HepG2 (cell line): ENCODE results near the gene ROPN1B. TPM values are rescaled to one million over a fixed set of nuclear protein-coding genes. Genes with fewer than 3 reads are reported as not detected.

Experiments
- FOXJ3 ChIP-seq: sonication (generic); formaldehyde crosslinking; IDR thresholded peaks from 2 replicates; pipeline ENCODE4 v1.4.0; 2020; ENCODE audit warnings: missing genetic modification reagents, mild to moderate bottlenecking, borderline replicate concordance
- GPN1 ChIP-seq: sonication (generic); formaldehyde crosslinking; IDR thresholded peaks from 2 replicates; pipeline ENCODE4 v1.5.1; 2020; ENCODE audit warnings: missing genetic modification reagents, borderline replicate concordance
- HOXD1 ChIP-seq: sonication (generic); formaldehyde crosslinking; IDR thresholded peaks from 2 replicates; pipeline ENCODE4 v1.5.0; 2020; ENCODE audit warnings: missing genetic modification reagents
- NCOA1 ChIP-seq: sonication (generic); formaldehyde crosslinking; IDR thresholded peaks from 2 replicates; pipeline ENCODE4 v1.9.0; 2021; ENCODE audit warnings: missing genetic modification reagents
- REPIN1 ChIP-seq: sonication (generic); formaldehyde crosslinking; IDR thresholded peaks from 2 replicates; pipeline ENCODE4 v1.8.0; 2022; ENCODE audit warnings: missing genetic modification reagents, low read depth, mild to moderate bottlenecking, borderline replicate concordance
- RERE ChIP-seq: IDR thresholded peaks from 2 replicates; pipeline ENCODE4 v1.6.1; 2016; ENCODE audit warnings: low read depth, missing genetic modification reagents, missing compliant biosample characterization
- TFDP1 ChIP-seq: IDR thresholded peaks from 2 replicates; pipeline ENCODE4 v1.6.1; 2016; ENCODE audit warnings: missing compliant biosample characterization, missing genetic modification reagents, borderline replicate concordance
- U2AF2 ChIP-seq: fragments of 200-400 bp; formaldehyde crosslinking; IDR thresholded peaks from 2 replicates; pipeline ENCODE4 v1.6.1; 2017; ENCODE audit warnings: low read depth, mild to moderate bottlenecking, low read length
- ZBTB40 ChIP-seq, 2 experiments: fragments of 450-650 bp in 1 of 2; sonication (generic) in 1 of 2; formaldehyde crosslinking in 1 of 2; IDR thresholded peaks; 2 replicates each; pipeline versions ENCODE4 v1.6.1 to v1.8.0; 2016 to 2022; ENCODE audit warnings: antibody characterized with exemption in 1 of 2, mild to moderate bottlenecking in 1 of 2, missing genetic modification reagents in 1 of 2
- polyA plus RNA-seq, 8 experiments: library from polyadenylated mRNA; depleted of rRNA in 3 of 8; stranded (reverse) in 7 of 8; unstranded in 1 of 8; fragments of >200 nt; fragmentation: Illumina TruSeq in 4 of 8; extraction: Trizol in 4 of 8; gene quantifications; 2 replicates each; pipeline versions ENCODE4 v1.2.1 to v1.2.3, GENCODE V29; 2011 to 2016; ENCODE audit warnings: low read depth in 4 of 8, missing spikeins in 1 of 8, mixed read lengths in 1 of 8; ENCODE audit not compliant: insufficient read depth in 1 of 8
- total RNA-seq, 5 experiments: library from RNA; depleted of rRNA; stranded (reverse); fragments of >200 nt; fragmentation: Illumina TruSeq; extraction: Trizol; gene quantifications; 2 replicates each; pipeline ENCODE4 v1.2.3, GENCODE V29; 2016; ENCODE audit warnings: low read depth in 1 of 5

The ROPN1B gene
- total and polyA plus RNA-seq, 2 of the 13 experiments (the other 11 are each of a cell fraction or from before 2014, with no cell fraction given) = not detected

GRCh38 chr3:125990253-125990970, 21.4 kb downstream of the ROPN1B start (continued):
- no peak for TF ChIP-seq RERE
- no peak for TF ChIP-seq GPN1
- no peak for TF ChIP-seq HOXD1 (CRISPR knock-in tag)
- peak; percentile 25; the same call in 1 of the 2 replicates for TF ChIP-seq TFDP1 (CRISPR knock-in tag)
- TF ChIP-seq NCOA1 = no peak
- TF ChIP-seq REPIN1 = 0 out of 2 replicates have a peak, but pooled peaks have one; percentile 48
- TF ChIP-seq U2AF2 = no peak
- TF ChIP-seq FOXJ3 (CRISPR knock-in tag) = no peak
- TF ChIP-seq ZBTB40 (IDR thresholded peaks at IDR 0.05) = no peak
- peak; percentile 47; the same call in 1 of the 2 replicates for TF ChIP-seq ZBTB40 (CRISPR knock-in tag; IDR thresholded peaks at IDR 0.05)
